ENCODE measurements around the gene CFD. TPM values are rescaled to one million over a fixed set of nuclear protein-coding genes. Genes with fewer than 3 reads are reported as not detected.

Gene CFD
- total RNA-seq, 6 experiments from 2014 or later = 0.84 to 1.7 (median 0.98) TPM

GRCh38 chr19:879711-880438 lies 20.4 kb downstream of the CFD start:
- Mint-ChIP-seq H3K27ac (no peak overlapping the region), H3K4me3 (no peak overlapping the region), H3K4me1 (ENCODE audit: low read depth) (no peaks in the 10 kb centered on the region), H3K36me3 (ENCODE audit: low read depth) (peaks cover 24% of the 10 kb centered on the region), H3K9me3 (no peaks in the 10 kb centered on the region), H3K27me3 (ENCODE audit: insufficient read depth) (peaks cover 1% of the 10 kb centered on the region; the same call in 1 of the 2 replicates)
- DNase-seq = no peak
- no peak for TF ChIP-seq CTCF (IDR thresholded peaks at IDR 0.05)

GRCh38 chr19:881385-882071 lies 22.1 kb downstream of the CFD start:
- TF ChIP-seq CTCF (IDR thresholded peaks at IDR 0.05) = no peak
- Mint-ChIP-seq H3K27me3 (ENCODE audit: insufficient read depth) (no peaks in the 10 kb centered on the region), H3K4me3 (no peak overlapping the region), H3K4me1 (ENCODE audit: low read depth) (no peaks in the 10 kb centered on the region), H3K36me3 (ENCODE audit: low read depth) (peaks cover 17% of the 10 kb centered on the region), H3K27ac (no peak overlapping the region), H3K9me3 (no peaks in the 10 kb centered on the region)
- no peak for DNase-seq

GRCh38 chr19:882871-883497 lies 23.5 kb downstream of the CFD start:
- H3K4me1 Mint-ChIP-seq (ENCODE audit: low read depth) = no peaks in the 10 kb centered on the region
- no peak for DNase-seq
- no peak overlapping the region for H3K4me3 Mint-ChIP-seq
- no peak overlapping the region for H3K27ac Mint-ChIP-seq
- no peaks in the 10 kb centered on the region for H3K9me3 Mint-ChIP-seq
- H3K27me3 Mint-ChIP-seq (ENCODE audit: insufficient read depth) = no peaks in the 10 kb centered on the region
- TF ChIP-seq CTCF (IDR thresholded peaks at IDR 0.05) = no peak
- peaks cover 17% of the 10 kb centered on the region for H3K36me3 Mint-ChIP-seq (ENCODE audit: low read depth)

GRCh38 chr19:883661-884211 lies 24.3 kb downstream of the CFD start:
- Mint-ChIP-seq H3K4me1 (ENCODE audit: low read depth) (no peaks in the 10 kb centered on the region), H3K27ac (no peak overlapping the region), H3K4me3 (no peak overlapping the region), H3K36me3 (ENCODE audit: low read depth) (peaks cover 17% of the 10 kb centered on the region), H3K27me3 (ENCODE audit: insufficient read depth) (no peaks in the 10 kb centered on the region), H3K9me3 (no peaks in the 10 kb centered on the region)
- TF ChIP-seq CTCF (IDR thresholded peaks at IDR 0.05) = no peak
- DNase-seq = no peak

GRCh38 chr19:884420-885211 lies 25.2 kb downstream of the CFD start:
- H3K27me3 Mint-ChIP-seq (ENCODE audit: insufficient read depth) = no peaks in the 10 kb centered on the region; the same call in 1 of the 2 replicates
- no peak for TF ChIP-seq CTCF (IDR thresholded peaks at IDR 0.05)
- H3K9me3 Mint-ChIP-seq = no peaks in the 10 kb centered on the region
- no peak overlapping the region for H3K27ac Mint-ChIP-seq
- peaks cover 17% of the 10 kb centered on the region for H3K36me3 Mint-ChIP-seq (ENCODE audit: low read depth)
- no peaks in the 10 kb centered on the region for H3K4me1 Mint-ChIP-seq (ENCODE audit: low read depth)
- DNase-seq = no peak
- H3K4me3 Mint-ChIP-seq = no peak overlapping the region
